Activated B cell treated with CpG ODN at 0.5 μM for 24 hours (primary cell): Measurements from ENCODE around the gene DPEP2. TPM values are rescaled to one million over a fixed set of nuclear protein-coding genes. Genes with fewer than 3 reads are reported as not detected.

Experiments
- ATAC-seq: fragments of 200-7000 bp; cut with Tn5 transposase; one replicate; pipeline ENCODE4 v1.10.0; 2021; ENCODE audit warnings: low read depth, mild to moderate bottlenecking, moderate library complexity
- CTCF ChIA-PET: fragments of 350-600 bp; sonication (Branson Sonifier 250); formaldehyde crosslinking; loops from one replicate; lab custom pipeline; 2021; ENCODE audit warnings: antibody characterized with exemption; lab: Charles Lee
- POLR2A ChIA-PET: fragments of 350-600 bp; sonication (Branson Sonifier 250); formaldehyde crosslinking; loops from one replicate; lab custom pipeline; 2021; ENCODE audit warnings: antibody characterized with exemption; lab: Charles Lee
- DNase-seq: peaks from one replicate; pipeline ENCODE4 v3.0.0; 2022
- H3K27ac Mint-ChIP-seq: one replicate; pipeline ENCODE4 v1.8.0; 2020; ENCODE audit warnings: mixed read lengths
- H3K27me3 Mint-ChIP-seq: one replicate; pipeline ENCODE4 v1.8.0; 2021; ENCODE audit warnings: mixed read lengths
- H3K36me3 Mint-ChIP-seq: one replicate; pipeline ENCODE4 v1.8.0; 2021; ENCODE audit warnings: low read depth, mixed read lengths
- H3K4me1 Mint-ChIP-seq: one replicate; pipeline ENCODE4 v1.8.0; 2021; ENCODE audit warnings: mixed read lengths
- H3K4me3 Mint-ChIP-seq: one replicate; pipeline ENCODE4 v1.8.0; 2020; ENCODE audit warnings: mild to moderate bottlenecking, mixed read lengths
- H3K9me3 Mint-ChIP-seq: one replicate; pipeline ENCODE4 v1.8.0; 2020; ENCODE audit warnings: mixed read lengths
- CTCF ChIP-seq: fragments of 200-600 bp; IDR thresholded peaks from one replicate; pipeline ENCODE4 v1.8.0; 2022; ENCODE audit warnings: antibody characterized with exemption, mild to moderate bottlenecking
- intact Hi-C: fragments of 100-400 bp; cut with micrococcal nuclease; formaldehyde crosslinking; loops from one replicate; pipeline ENCODE4 v1.15.1; 2024
- total RNA-seq: library from RNA; stranded (reverse); gene quantifications from 2 replicates; pipeline ENCODE4 v1.2.3, GENCODE V29; 2022

Gene DPEP2
- total RNA-seq, 1 donor from 2014 or later, result 13.8 TPM

GRCh38 chr16:67979955-67980678, 19.2 kb downstream of the DPEP2 start, which contains the start of gene DPEP3:
Gene DPEP3, minus strand, starts transcription at chr16:67980499. Its CDS starts 119 bp downstream, at chr16:67980380.
- no peak for TF ChIP-seq CTCF
- CTCF ChIA-PET, result interaction anchor here (0.6 to 0.7 kb wide), 2 partner anchors 14 to 445 kb away, joined by 3 read pairs; no protein-coding TSS in a partner anchor
- H3K36me3 Mint-ChIP-seq, result no peaks in the 10 kb centered on the region
- no peaks in the 10 kb centered on the region for H3K27me3 Mint-ChIP-seq
- no peaks in the 10 kb centered on the region for H3K9me3 Mint-ChIP-seq
- H3K4me1 Mint-ChIP-seq, result peaks cover 33% of the 10 kb centered on the region
- POLR2A ChIA-PET, result interaction anchor here (0.7 kb wide), 1 partner anchor 60 kb away, joined by 3 read pairs; no protein-coding TSS in a partner anchor
- ATAC-seq, result no peak
- DNase-seq, result no peak
- H3K27ac Mint-ChIP-seq, result no peak within 1 kb of the TSS
- intact Hi-C loops, result no loop called here
- no peak within 1 kb of the TSS for H3K4me3 Mint-ChIP-seq

- ChIA-PET POLR2A (no interaction called here), CTCF (no interaction called here)
- Mint-ChIP-seq H3K4me3 (no peak overlapping the region), H3K4me1 (peaks cover 10% of the 10 kb centered on the region), H3K36me3 (no peaks in the 10 kb centered on the region), H3K27ac (no peak overlapping the region), H3K27me3 (no peaks in the 10 kb centered on the region), H3K9me3 (no peaks in the 10 kb centered on the region)
- intact Hi-C loops, result no loop called here
- DNase-seq (no peak), ATAC-seq (no peak)
- no peak for TF ChIP-seq CTCF
Observed at GRCh38 chr16:67977469-67978227, 21.6 kb downstream of the DPEP2 start.

GRCh38 chr16:67977005-67977404, 22.3 kb downstream of the DPEP2 start:
- Mint-ChIP-seq H3K27me3 (no peaks in the 10 kb centered on the region), H3K4me3 (no peak overlapping the region), H3K27ac (no peak overlapping the region), H3K4me1 (peaks cover 8% of the 10 kb centered on the region), H3K36me3 (no peaks in the 10 kb centered on the region), H3K9me3 (no peaks in the 10 kb centered on the region)
- intact Hi-C loops, result no loop called here
- POLR2A ChIA-PET, result interaction anchor here (0.6 kb wide), 1 partner anchor 59 kb away, joined by 3 read pairs; no protein-coding TSS in a partner anchor
- no peak for ATAC-seq
- CTCF ChIA-PET, result no interaction called here
- no peak for TF ChIP-seq CTCF
- no peak for DNase-seq

GRCh38 chr16:67976205-67976604, 23.1 kb downstream of the DPEP2 start:
- H3K4me3 Mint-ChIP-seq, result no peak overlapping the region
- POLR2A ChIA-PET, result no interaction called here
- CTCF ChIA-PET, result no interaction called here

More at GRCh38 chr16:67976205-67976604, 23.1 kb downstream of the DPEP2 start:
- Mint-ChIP-seq H3K27me3 (no peaks in the 10 kb centered on the region), H3K4me1 (peaks cover 8% of the 10 kb centered on the region), H3K9me3 (no peaks in the 10 kb centered on the region), H3K36me3 (no peaks in the 10 kb centered on the region), H3K27ac (no peak overlapping the region)
- no peak for ATAC-seq
- intact Hi-C loops, result no loop called here
- no peak for DNase-seq
- TF ChIP-seq CTCF, result no peak
